ENCODE results near the gene CKS1B.

CKS1B gene

DNA sequence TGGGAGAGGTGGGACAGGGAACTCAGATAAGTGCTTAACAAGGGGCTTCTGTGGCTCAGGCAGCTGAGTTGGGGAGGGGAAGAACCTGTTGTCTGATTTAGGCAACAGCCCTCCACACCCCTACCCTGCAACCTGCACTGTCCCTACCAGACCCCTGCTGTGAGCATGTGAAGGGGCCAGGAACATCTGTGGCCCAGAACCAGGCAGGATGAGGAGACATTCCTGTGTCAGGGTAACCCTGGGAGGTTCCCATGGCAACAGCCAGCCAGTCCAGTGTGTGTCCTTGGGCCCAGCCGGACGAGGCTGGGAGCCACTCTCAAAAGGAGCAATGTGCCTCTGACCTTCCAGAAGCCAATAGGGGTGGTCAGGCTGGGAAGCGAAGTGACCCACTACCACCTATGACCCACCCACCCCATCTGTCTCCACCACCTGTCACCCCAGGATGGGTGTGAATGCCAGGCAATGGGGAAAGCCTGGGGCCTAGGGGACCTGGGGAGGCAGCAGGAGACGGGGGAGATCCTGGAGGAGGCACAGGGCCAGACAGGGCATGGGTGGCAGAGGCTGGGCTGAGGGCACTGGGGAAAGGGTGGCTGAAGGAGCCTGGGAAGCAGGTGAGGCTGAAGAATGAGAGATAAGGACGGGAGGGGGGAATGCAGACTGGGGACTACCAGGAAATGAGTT lies 33.0 kb upstream of the CKS1B start:
- Histone ChIP-seq H3K27me3 (ENCODE audit: insufficient read depth, poor library complexity, severe bottlenecking) (no peaks in the 10 kb centered on the region), H3K4me1 (ENCODE audit: insufficient read depth, poor library complexity, severe bottlenecking) (peaks cover 8% of the 10 kb centered on the region), H3K27ac (ENCODE audit: poor library complexity, severe bottlenecking) (no peak overlapping the region), H3K9me3 (ENCODE audit: severe bottlenecking) (no peaks in the 10 kb centered on the region), H3K36me3 (ENCODE audit: low read depth) (no peaks in the 10 kb centered on the region), H3K4me3 (ENCODE audit: severe bottlenecking) (no peak overlapping the region)
- TF ChIP-seq CTCF (IDR thresholded peaks at IDR 0.05; ENCODE audit: poor library complexity, severe bottlenecking), result no peak
- DNase-seq (ENCODE audit: low spot score) (no peak), ATAC-seq (ENCODE audit: low read depth) (no peak)

DNA sequence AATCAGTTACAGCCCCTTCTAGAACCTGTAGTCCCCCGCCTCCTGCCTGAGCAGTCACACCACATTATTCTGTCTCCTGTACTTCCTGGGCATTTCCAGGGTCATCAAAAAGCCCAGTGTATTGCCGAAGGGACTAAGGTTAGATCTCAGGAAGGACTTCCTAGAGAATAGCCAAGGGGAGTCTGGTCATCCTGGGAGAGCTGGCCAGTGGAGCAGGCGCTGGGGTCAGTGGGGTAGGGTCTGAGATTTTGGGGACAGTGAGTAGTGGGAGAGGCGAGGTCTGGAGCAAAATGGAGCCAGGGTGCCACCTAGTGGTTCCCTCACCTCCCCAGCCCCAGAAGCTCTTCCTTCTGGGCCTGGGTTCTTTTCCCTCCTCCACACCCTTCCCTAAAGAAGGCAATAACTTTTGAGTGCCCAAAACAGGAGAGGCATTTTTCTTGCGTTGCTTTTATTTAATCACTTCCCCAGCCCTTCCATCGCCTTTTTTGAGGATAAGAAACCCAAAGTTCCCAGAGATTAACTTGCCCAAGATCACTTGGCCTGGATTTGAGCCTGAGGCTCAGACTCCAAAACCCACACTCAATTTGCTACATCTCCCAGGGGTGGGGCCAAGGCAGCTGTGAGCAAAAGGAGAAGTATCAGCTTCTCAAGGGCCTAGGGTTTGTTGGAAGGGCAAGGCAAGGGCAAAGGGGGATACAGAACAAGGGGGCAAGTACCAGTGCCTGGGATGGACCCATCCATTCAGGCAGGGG lies 30.7 kb upstream of the CKS1B start:
- Histone ChIP-seq H3K4me3 (ENCODE audit: severe bottlenecking) (no peak overlapping the region), H3K9me3 (ENCODE audit: severe bottlenecking) (no peaks in the 10 kb centered on the region), H3K4me1 (ENCODE audit: insufficient read depth, poor library complexity, severe bottlenecking) (no peaks in the 10 kb centered on the region), H3K27ac (ENCODE audit: poor library complexity, severe bottlenecking) (no peak overlapping the region), H3K36me3 (ENCODE audit: low read depth) (no peaks in the 10 kb centered on the region), H3K27me3 (ENCODE audit: insufficient read depth, poor library complexity, severe bottlenecking) (no peaks in the 10 kb centered on the region)
- ATAC-seq (ENCODE audit: low read depth) (peak; percentile 67; the same call in 2 of the 3 replicates), DNase-seq (ENCODE audit: low spot score) (no peak)
- peak; percentile 92 for TF ChIP-seq CTCF (IDR thresholded peaks at IDR 0.05; ENCODE audit: poor library complexity, severe bottlenecking)

DNA sequence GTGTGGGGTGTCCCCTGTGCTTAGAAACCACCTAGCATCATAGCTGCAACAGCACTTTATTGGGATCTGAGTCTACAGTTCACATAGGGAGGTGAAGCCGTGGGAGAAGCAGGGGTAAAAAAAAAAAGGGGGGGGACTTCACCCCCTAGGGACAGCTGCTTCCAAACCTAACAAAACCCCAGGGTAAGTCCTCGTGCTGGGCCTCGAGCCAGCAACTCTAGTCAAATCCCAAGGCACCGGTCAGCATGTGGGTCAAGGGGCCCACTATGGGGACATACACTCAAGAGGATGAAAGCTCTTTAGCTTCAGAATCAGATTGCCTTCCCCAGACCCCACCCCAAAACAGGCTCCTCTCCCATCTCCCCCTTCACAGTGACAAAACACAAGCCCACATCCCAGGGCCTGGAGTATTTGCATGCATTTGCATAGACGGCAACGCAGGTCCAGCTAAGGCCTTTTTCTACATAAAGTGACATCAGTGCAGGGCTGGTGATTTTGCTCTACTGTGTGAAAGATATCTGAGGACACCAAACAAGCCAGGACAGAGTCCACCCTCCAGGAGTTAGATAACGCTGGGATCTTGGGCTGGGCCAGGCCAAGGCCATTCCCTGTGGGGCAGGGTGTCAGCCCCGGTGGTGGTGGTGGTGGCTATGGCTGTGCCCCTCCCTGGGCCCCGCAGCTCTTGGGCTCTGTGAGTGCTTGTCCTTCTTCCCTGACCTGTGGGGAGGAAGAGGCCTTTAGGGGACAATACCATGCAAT lies 29.9 kb upstream of the CKS1B start:
- no peak for DNase-seq (ENCODE audit: low spot score)
- no peaks in the 10 kb centered on the region for H3K9me3 ChIP-seq (ENCODE audit: severe bottlenecking)
- TF ChIP-seq CTCF (IDR thresholded peaks at IDR 0.05; ENCODE audit: poor library complexity, severe bottlenecking), result no peak
- no peak overlapping the region for H3K27ac ChIP-seq (ENCODE audit: poor library complexity, severe bottlenecking)
- no peaks in the 10 kb centered on the region for H3K36me3 ChIP-seq (ENCODE audit: low read depth)
- H3K4me3 ChIP-seq (ENCODE audit: severe bottlenecking), result no peak overlapping the region
- H3K27me3 ChIP-seq (ENCODE audit: insufficient read depth, poor library complexity, severe bottlenecking), result no peaks in the 10 kb centered on the region
- H3K4me1 ChIP-seq (ENCODE audit: insufficient read depth, poor library complexity, severe bottlenecking), result no peaks in the 10 kb centered on the region
- no peak for ATAC-seq (ENCODE audit: low read depth)

- ATAC-seq (ENCODE audit: low read depth) (no peak), DNase-seq (ENCODE audit: low spot score) (no peak)
Observed at GRCh38 chr1:154945160-154945961, 29.1 kb upstream of the CKS1B start.

More at GRCh38 chr1:154945160-154945961, 29.1 kb upstream of the CKS1B start:
- no peaks in the 10 kb centered on the region for H3K27me3 ChIP-seq (ENCODE audit: insufficient read depth, poor library complexity, severe bottlenecking)
- no peaks in the 10 kb centered on the region for H3K36me3 ChIP-seq (ENCODE audit: low read depth)
- no peak overlapping the region for H3K27ac ChIP-seq (ENCODE audit: poor library complexity, severe bottlenecking)
- H3K4me1 ChIP-seq (ENCODE audit: insufficient read depth, poor library complexity, severe bottlenecking), result no peaks in the 10 kb centered on the region
- no peaks in the 10 kb centered on the region for H3K9me3 ChIP-seq (ENCODE audit: severe bottlenecking)
- TF ChIP-seq CTCF (IDR thresholded peaks at IDR 0.05; ENCODE audit: poor library complexity, severe bottlenecking), result no peak
- H3K4me3 ChIP-seq (ENCODE audit: severe bottlenecking), result no peak overlapping the region

All from RWPE2 (cell line).